Myocyte (in vitro differentiated cells): ENCODE measurements around the gene PLA2G4F. TPM values are rescaled to one million over a fixed set of nuclear protein-coding genes. Genes with fewer than 3 reads are reported as not detected.

Experiments used
- DNase-seq: peaks from one replicate; pipeline ENCODE4 v3.0.0-alpha.2; 2012; ENCODE audit warnings: low read depth
- total RNA-seq: library from RNA; depleted of rRNA; stranded (reverse); fragments of >200 nt; gene quantifications from 2 replicates; pipeline ENCODE4 v1.2.3, GENCODE V29; 2014

The PLA2G4F gene
- total RNA-seq, 1 donor from 2014 or later, result not detected

DNA sequence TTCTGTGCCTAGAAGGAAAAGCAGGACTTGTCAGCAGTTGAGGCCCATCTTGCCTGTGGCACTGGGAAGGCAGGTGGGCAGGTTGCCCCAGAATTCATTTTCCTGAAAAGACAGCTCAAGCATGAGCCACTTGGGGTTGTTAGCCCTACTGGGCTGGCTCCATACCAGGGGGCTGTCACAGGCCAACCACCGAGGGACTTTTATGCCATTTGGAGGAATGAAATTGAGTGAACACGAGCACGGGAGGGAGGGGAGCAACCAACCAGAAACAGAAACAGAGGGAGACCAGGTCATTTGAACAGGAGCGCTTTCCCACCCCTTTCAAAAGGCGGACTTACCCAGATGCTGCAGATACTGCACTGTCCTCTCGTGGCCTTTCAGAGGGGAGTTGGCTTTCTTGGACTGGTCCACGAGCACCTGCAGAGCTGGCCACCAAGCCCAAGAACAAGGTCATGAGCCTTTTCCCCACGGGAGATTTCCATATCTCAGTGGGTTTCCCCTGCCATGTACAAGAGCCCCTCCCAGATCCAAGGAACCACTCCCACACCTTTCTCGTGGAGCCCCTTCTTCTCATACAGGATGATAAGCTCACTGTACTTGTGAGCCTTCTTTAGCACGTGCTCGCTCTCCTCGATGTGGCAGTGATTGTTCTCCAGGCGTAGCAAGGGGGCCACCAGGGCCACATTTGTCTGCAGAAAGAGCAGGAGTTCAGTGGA lies 9.9 kb upstream of the PLA2G4F start:
- DNase-seq, result no peak

DNA sequence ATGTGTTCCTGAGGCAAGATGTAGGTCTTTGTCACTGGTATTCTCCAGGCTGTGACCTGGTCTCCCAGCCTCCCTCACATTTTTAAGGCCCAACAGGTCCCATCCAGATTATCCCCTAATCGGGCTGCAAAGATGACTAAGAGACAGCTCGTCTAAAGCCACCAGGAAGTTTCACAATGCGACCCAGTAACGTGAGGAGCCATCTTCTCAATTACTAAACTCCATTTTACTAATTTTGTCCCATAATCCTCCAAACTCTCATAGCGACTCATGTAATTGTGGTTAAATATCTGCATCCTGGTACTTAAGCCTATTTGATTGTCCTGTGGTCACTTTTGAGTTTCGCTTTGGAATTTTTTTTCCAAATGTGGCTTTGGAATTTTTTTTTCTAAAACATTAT lies 8.7 kb upstream of the PLA2G4F start:
- no peak for DNase-seq

DNA sequence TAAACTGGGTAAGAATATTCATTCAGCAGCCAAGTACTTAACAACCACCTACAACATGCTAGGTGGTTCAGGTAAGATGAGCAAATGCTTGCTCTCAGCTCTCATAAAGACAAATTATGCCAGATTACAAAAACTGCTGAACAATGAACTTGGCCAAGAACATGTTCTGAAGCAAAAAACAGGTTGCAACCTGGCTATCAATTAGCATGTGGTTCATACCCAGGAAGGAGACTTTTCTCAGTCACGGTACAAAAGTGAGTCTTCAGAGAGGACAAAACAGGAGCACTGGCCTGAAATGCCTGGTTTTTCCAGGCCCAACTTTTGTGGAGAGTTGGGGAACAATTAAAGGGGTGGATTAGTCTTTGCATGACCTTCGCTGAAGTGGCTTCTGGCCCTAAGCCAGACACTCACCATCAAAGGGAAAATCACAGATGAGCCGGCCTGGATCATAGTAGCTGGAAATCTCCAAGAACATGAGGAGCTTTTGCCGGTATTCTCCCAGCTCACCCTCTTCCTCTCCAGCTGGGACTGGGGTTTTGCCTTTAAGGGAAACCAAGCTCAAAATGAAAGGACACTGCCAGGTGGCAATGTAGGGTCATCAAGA lies 7.6 kb upstream of the PLA2G4F start:
- no peak for DNase-seq

DNA sequence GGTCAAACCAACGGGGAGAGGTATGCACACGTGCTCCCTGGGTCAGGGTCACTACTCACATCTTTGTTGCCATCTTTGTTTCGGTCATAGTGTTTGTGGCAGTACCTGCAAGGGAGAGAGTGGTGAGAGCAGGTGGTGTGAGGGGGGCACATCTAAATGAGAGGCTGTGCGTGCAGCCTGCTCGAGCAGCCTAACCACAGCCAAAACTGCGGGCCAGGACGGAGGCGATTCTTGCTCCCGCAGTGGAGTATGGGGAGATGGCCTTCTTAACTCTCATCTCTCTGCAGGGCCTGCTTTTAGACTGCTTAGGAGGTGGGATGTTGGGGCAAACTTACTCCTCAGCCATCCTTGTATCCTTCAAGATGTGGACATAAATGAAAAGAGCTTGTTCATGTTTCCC lies 6.9 kb upstream of the PLA2G4F start:
- no peak for DNase-seq

DNA sequence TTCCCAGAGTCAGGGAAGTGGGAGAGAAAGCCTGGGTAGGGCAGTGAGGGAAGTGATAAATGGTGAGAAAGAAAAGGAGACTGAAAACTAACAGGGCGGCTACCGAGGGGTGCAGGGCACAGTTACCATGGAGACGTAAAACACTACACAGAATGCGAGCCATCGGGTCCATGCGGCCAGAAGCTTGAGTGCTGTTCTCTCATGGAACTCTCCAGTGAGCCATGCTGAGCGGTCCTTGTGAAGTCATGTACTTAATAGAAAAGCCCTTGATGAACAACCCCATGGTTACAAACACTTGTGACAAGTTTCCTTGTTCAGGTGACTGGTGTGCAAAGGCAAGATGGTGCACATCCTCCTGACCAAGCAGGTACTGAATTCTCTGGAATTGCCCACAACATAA lies 3.7 kb upstream of the PLA2G4F start:
- DNase-seq, result no peak

DNA sequence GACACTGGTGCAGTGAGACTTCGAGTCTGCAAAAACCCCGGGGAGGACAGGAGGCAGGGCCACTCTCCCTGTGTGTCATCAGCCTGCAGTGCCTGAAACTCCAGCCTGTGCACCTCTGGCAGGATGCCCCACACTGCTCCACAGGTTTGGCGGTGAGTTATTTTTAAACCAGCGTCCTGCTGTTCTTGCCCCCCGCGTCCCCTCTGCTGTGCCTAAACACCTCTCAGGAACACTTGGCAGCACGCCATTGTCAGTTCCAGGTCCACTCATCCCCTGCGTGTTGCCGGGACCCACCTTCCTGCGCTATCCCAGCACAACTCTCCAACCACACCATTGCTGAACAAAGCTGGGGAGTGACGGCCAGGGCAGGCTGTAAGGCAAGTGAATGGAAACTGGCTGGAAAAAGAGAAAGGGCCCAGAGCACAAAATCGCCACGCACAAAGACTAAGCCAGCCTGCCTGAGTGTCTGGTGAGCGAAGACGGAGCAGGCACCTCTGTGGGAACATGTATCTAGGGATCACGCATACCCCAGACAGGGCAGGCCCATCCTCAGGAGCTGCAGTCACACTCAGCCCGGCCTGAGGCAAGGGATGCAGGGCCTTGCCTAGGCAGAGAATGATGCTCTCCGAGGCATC lies 3.1 kb upstream of the PLA2G4F start:
- DNase-seq, result no peak

DNA sequence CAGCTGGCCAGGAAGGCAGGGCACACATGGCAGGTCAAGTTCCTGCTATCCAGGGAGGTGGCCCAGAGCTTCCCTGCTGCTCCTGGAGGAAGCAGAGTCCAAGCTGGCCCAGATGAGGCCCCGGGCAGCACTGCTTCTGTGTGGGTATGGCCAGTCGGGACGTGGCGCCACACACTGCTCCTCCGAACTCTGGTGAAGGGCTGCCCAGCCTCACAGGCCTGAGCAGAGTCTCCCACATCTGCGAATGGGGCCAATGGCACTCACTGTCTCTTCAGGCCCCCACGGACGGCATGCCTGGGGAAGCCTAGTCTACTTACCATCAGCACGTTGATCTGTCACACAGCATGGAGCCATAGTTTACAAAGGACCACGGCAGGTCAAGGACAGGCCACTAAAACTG lies 2.5 kb upstream of the PLA2G4F start:
- no peak for DNase-seq

DNA sequence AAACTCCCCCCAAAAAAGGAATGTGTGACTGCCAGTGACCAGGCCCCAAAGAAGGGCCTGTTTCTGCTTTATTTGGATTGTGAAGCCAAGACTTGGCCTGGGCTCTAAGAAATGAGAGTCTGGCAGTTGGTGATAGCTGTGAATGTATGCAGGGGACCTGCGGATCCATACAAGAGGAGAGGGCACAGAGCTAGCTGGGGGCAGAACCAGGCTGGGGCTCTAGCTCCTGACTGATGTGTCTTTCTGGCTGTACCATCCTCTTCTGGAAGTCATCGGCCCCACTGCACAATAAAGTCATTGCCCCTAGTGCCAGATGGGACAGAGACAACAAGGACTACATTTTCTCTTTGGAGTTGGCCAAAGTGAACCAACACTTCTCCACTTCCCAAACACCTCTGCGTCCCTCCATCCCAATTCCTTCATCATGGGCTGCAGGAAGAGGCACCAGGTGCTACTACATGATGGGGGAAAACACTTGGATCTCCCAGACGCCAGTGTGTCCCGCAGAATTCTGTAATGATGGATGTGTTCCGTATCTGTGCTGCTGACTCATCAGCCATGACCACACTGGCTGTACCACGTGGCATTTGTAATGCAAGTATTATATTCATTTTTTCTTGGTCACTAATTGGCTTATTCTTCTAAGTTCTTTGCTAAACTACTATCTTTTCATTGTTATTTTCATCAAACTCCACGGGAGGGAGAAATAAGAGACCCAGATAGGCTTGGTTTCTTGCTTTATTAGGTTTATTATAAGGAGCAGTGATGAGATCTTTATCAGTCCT lies 1.7 kb upstream of the PLA2G4F start:
- DNase-seq, result peak; percentile 83

DNA sequence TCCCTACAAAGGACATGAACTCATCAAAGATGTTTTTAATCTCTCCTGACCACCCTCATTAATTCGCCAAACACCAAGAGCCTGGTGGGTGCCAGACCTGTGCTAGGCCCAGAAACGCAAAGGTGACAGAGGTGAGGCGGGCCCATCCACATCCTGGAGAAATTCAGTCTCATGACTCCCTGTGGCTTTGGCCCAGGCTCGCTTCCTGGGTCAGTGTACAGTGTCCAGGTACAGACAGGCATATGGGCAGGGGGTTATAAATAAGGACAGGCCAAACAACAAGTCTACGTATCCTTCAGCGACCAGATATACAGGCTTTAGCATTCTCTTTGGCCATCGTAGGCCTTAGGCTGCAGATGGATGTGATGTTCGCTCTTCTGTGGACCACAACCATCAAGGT lies 945 bp upstream of the PLA2G4F start:
- DNase-seq, result no peak

DNA sequence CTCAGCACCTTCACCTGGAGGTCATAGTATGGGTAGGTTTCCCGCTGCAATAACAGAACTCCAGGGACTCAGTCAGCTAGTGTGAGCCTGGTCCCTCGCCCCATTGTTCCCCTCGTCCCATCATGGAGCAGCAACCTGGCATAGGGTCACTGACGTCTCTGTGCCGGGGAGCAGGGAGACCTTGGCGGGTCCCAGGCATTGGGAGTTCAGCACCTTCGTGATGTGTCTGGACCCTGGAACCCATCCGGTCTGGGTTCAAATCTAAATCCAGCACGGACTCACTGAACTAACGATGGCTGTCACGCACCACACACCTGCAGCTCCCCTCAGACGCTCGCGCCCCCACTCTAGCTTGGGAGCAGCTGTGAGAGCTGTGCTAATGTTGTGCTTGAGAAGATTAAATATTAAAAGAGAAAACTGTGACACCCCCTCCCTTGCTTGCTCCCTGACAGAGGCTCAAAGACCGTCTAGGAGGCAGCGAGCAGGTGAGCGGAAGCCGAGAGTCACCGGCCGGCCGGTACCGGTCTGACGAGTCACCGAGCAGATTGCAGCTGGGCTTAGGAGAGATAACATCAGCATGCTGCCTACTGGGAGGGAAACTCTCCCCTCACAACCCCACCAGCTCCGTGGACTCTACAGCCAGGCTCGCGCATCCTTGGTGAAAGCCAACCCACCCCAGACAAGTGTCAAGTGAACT lies 742 bp downstream of the PLA2G4F start:
- DNase-seq, result peak; percentile 16

DNA sequence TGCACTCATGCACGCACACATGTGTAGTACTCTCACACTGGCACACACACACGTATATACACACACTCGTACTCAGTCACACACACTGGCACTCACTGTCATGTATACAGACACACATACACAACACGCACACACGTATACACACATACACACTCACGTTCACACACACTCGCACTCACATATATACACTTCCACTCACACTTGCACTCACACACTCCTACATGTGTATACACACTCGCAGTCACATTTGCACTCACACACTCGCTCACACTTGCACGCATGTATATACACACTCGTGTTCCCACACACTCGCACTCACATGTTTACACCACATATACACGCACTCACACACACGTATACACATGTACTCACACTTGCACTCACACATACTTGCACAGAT lies 1.5 kb downstream of the PLA2G4F start:
- DNase-seq, result no peak

DNA sequence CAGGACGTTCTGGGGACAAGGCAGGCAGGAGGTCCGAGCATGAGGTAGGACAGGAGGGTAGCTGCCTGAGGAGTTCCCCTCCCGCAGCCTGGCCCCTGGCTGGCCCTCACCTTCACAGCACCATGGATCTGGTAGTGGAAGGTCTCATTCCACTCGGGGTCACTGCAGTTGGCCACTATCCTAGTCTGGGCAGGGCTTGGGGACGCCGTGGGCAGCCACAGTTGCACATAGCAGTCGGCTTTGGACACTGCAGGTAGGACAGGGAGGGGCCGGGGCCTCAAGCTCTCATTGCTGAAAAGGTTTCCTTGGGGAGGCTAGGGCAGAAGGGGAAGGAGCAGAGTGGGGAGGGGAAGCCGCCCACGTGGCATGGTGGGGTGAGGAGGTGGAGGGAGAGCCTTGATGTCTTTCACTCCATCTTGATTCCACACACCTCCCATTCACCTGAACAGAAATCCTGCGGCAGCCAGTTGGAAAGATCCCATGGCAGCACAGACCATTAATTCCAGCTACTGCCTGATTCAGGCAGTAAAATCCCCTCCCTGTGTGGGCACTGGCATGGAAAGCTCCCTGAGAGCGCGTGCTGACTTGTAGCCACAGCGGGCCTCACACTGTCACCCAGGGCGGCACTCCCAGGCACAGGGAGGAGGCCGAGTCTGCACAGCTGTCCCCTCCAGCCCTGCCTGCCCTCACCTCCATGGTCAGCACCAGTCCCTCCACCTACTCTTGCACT lies 2.1 kb downstream of the PLA2G4F start:
- DNase-seq, result peak; percentile 19

DNA sequence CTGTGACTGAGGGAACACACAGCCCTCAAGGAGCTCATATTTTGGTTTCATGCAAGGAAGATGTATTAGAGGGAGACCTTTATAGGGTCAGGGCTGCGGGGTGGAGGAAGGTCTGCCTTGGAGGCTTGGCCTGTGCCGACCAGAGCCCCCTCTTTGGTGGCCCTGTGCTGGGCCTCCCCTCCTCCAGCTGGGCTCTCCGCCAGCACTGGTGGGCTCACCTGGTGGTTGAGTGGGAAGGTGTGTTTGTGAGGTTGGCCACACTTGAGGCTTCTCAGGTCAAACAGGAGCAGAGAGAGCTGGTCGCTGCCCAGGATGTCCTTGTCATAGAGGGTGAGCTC lies 2.6 kb downstream of the PLA2G4F start:
- DNase-seq, result no peak

DNA sequence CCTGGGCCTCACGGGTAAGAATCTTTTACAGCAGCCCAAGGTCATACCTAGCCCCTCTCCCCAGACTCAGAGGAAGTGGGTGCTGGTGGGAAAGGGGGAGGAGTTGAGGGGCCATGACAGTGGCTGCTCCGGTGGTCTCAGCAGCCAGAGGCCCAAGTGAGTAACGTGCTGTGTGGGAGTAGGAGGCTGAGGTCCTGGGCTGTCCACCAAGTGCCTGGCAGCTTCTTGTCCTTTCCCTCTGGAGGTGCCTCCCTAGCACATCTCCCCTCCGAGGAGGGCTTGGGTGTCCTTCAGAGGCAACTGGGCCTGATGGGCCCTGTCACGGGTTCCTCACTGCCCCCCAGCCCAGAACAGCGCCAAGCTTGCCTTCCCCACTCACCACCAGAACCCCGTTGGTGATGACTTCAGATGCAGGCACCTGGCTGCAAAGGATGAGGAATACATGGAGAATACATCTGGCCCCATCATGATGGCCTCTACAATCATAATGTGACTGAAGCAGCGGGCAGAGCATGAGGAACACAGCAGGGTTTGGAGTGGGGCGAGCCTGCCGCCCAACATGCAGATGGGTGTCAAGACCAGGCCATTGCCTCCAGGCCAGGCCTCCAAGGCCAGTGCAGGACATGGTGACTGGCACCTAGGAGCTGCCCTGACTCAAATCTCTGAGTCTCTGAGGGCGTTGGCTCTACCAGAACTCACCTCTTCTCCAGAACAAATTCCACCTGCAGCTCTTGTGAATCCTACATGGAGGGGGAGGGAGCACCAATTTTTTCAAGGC lies 3.3 kb downstream of the PLA2G4F start:
- no peak for DNase-seq

DNA sequence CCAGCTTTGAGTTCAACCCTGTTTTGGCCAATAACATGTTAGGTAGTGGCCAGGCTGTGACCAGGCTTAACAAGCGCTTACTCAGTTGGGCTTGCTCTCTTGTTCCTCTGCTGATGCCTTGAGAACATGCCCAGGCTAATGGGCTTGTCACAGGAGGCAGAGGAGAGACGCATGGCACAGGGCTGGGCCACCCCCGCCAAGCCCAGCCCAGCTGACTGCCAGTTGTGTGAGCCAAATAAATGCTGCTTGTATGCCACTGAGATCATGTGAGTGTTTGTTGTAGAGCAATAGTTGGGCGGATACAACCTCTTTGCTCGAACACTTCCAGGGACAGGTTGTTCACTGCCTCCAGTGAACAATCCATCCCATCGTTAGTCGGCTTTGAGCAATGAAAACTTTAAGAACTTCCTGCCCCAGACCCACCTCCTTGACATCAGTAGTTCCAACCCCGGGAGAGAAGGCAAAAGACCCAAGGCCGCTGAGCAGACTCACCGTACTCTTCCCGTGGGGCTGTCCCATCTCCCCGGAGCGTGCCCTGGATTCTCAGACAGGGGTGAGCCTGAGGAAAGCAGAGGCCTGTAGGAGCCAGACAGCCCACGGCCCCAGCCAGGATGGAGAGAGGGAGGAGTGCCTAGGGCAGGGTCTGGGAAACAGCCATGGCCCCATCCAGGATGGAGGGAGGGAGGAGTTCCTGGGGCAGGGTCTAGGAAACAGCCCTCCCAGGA lies 4.1 kb downstream of the PLA2G4F start:
- peak; percentile 42 for DNase-seq

DNA sequence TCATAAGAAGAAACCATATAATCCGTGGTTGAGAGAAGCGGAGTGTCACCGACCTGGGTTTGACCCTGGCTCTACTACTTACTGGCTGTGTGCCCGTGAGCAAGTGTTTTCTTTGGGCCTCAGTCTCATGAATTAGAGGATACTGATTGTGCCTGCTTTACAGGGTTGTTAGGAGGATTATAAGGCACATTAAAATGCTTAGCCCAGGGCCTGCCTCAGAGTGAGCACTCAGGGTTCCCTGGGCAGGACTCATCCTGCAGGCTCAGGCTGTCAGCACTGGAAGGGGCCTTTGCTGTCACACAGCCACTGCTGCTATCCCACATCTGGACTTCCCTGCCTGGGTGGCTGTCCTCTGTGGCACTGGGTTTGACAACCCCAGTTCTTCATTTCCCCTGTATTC lies 4.7 kb downstream of the PLA2G4F start:
- no peak for DNase-seq

DNA sequence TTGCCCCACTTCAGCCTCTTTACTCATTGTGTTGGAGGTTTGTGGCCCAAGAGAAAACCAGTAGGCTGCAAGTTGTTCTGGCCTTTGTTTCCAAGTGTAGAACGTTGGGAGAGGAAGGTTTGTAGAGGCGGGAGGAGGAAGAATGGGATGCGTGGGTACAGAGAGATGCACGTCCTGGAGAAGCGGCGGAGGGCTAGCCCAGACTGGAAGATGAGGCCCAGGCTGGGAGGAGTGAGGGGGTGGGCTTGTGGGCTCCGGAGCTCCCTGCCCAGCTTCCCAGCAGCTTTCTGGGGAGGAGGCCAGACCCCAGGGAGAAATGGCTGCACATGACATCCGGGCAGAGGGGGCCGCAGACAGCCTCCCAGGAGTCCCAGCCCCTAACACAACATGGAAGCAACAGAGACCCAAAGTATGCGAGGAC lies 5.3 kb downstream of the PLA2G4F start:
- DNase-seq, result no peak

DNA sequence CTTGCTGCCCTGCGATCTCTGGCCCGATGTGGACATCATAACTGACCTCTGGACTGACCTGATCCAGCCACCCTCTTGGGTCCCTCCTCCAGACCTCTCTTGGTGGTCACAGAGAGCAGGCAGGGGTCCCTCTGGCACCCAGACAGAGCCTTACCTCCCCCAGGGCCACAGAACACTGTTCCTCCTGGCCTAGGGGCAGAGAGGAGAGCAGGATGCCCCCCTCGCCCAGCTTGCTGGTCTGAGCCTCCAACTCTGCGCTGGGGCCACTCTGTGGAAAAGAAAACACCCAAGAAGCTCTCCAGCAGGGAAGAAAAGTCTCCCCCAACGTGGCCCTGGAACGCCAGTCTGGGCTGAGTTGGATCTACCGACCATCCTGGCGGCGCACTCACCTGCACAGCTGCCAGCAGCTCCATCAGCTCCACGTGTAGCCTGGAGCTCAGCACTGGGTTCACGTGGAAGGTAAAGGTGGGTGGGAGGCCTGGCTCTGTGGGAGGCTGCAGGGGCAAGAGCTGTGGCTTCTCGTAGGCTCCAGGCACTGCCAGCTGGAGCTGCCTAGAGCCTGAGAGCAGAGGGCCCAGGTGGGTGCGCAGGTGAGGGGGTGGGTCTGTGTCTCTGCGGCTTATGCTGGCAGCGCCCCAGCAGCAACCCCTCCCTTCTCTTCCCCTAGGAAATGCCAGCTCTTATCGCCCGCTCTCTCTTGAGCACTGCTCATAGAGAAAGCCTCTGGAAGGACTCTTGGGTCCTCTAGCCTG lies 6.0 kb downstream of the PLA2G4F start:
- DNase-seq, result no peak
